Measurements from ENCODE around the gene MYBBP1A. TPM values are rescaled to one million over a fixed set of nuclear protein-coding genes. Genes with fewer than 3 reads are reported as not detected.

Gene MYBBP1A
- total RNA-seq, 1 donor: 49.2 TPM

DNA sequence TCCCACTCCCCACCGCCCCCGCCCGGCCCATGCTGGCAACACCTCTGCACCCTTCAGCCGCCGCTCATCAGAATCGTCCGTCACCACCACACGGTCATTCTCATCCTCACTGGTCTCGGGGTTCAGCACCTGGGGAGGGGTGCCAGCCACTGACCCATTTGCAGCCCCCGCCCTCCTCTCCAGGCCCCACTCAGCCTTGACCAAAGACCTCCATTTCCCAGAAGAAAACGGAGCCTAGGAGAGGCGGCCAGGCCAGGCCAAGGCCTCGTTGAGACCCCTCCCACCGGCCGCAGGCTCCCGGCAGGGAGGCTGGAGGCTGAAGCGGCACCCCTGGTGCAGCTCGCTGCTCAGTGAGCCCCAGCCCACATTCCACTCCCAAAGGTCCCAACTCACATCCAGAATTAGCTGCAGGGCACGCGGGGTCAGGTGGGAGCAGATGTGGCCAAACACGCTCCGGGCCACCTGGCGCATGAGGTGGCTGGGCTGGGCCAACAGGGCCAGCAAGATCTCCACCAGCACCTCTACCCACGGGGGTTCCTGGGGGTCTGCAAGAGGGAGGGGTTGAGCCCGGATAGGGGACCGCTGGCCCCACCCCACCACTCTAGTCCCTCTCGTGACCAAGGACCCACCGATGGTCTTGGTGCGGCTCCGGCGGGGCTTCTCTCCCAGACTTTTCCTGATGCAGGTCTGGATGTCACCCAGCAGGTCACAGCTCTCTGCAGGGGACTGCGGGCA, 9.8 kb downstream of the MYBBP1A start:
- peaks cover 12% of the 10 kb centered on the region for H4K20me1 ChIP-seq (ENCODE audit: insufficient read depth, low read length)
- no peak overlapping the region for H3K4me3 ChIP-seq (ENCODE audit: insufficient read depth, low read length)
- no peaks in the 10 kb centered on the region for H3K4me1 ChIP-seq (ENCODE audit: insufficient read depth, low read length)
- no peaks in the 10 kb centered on the region for H3K27me3 ChIP-seq (ENCODE audit: insufficient read depth, low read length)
- H3K79me2 ChIP-seq (ENCODE audit: insufficient read depth, low read length): no peaks in the 10 kb centered on the region
- TF ChIP-seq, protein P1, sequence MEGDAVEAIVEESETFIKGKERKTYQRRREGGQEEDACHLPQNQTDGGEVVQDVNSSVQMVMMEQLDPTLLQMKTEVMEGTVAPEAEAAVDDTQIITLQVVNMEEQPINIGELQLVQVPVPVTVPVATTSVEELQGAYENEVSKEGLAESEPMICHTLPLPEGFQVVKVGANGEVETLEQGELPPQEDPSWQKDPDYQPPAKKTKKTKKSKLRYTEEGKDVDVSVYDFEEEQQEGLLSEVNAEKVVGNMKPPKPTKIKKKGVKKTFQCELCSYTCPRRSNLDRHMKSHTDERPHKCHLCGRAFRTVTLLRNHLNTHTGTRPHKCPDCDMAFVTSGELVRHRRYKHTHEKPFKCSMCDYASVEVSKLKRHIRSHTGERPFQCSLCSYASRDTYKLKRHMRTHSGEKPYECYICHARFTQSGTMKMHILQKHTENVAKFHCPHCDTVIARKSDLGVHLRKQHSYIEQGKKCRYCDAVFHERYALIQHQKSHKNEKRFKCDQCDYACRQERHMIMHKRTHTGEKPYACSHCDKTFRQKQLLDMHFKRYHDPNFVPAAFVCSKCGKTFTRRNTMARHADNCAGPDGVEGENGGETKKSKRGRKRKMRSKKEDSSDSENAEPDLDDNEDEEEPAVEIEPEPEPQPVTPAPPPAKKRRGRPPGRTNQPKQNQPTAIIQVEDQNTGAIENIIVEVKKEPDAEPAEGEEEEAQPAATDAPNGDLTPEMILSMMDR (IDR thresholded peaks at IDR 0.05; ENCODE audit: extremely low read depth, low read depth, low read length): no peak
- no peaks in the 10 kb centered on the region for H3K9me3 ChIP-seq (ENCODE audit: low read depth, low read length)
- no peak for DNase-seq (ENCODE audit: insufficient read length, low spot score, missing footprints)
- H3K27ac ChIP-seq (ENCODE audit: low read depth, low read length): no peak overlapping the region
- peaks cover 52% of the 10 kb centered on the region for H3K36me3 ChIP-seq (ENCODE audit: insufficient read depth, low read length)
- no peak overlapping the region for H3K4me2 ChIP-seq (ENCODE audit: insufficient read depth, low read length)
- no peak overlapping the region for H2AFZ ChIP-seq (ENCODE audit: low read length)

DNA sequence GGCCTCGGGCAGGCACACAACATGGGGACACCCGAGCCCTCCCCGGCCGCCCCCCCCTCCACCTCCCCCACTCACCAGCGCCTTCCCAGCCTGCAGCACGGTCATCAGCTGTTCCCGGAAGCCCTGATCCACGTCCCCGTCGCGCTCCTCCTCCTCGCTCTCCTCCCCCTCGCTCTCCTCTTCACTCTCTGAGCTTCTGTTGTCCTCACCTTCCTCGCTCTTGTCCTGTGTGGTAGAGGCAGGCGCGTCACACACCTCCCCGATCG, 10.3 kb downstream of the MYBBP1A start:
- H3K4me2 ChIP-seq (ENCODE audit: insufficient read depth, low read length): no peak overlapping the region
- peaks cover 10% of the 10 kb centered on the region for H4K20me1 ChIP-seq (ENCODE audit: insufficient read depth, low read length)
- H3K9me3 ChIP-seq (ENCODE audit: low read depth, low read length): no peaks in the 10 kb centered on the region
- H2AFZ ChIP-seq (ENCODE audit: low read length): no peak overlapping the region
- H3K27me3 ChIP-seq (ENCODE audit: insufficient read depth, low read length): no peaks in the 10 kb centered on the region
- H3K27ac ChIP-seq (ENCODE audit: low read depth, low read length): no peak overlapping the region
- DNase-seq (ENCODE audit: insufficient read length, low spot score, missing footprints): no peak
- H3K4me1 ChIP-seq (ENCODE audit: insufficient read depth, low read length): no peaks in the 10 kb centered on the region
- no peak overlapping the region for H3K4me3 ChIP-seq (ENCODE audit: insufficient read depth, low read length)
- no peaks in the 10 kb centered on the region for H3K79me2 ChIP-seq (ENCODE audit: insufficient read depth, low read length)
- TF ChIP-seq, protein P1 (IDR thresholded peaks at IDR 0.05; ENCODE audit: extremely low read depth, low read depth, low read length): no peak
- H3K36me3 ChIP-seq (ENCODE audit: insufficient read depth, low read length): peaks cover 54% of the 10 kb centered on the region

DNA sequence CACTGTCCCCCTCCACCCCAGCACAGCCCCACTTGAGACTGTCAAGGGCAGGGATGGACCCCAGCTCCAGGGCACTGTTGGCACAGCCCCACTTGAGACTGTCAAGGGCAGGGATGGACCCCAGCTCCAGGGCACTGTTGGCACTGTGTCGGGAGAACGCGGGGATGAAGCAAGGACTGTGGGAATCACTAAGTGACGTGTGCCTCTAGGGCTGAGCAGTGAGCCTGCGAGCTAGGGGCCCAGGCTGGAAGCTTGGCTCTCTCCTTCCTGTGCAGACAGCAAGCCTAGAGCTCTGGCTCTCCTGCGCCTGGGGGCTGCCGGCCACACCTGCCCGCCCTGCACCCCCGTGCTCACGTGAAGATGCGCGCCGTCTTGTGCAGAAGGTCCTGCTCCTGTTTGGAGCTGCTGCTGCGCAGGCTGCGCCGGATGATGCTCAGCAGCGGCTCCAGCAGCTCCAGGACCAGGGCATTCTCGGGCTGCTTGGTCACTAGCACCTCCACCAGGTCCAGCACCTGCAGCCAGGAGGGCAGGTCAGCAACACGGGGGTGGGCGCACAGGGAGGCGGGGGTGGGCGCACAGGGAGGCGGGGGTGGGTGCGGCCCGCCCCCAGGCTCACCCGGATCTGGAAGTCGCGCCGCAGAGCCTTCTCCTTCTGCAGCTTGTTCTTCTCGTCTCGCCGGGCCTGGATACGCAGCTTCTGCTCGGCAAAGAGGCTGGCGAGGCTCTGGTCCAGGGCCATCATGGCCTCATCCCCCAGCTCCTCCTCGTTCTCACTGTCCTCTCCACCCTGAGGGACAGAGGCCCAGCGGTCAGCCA, 10.8 kb downstream of the MYBBP1A start:
- DNase-seq (ENCODE audit: insufficient read length, low spot score, missing footprints): no peak
- Histone ChIP-seq H3K79me2 (ENCODE audit: insufficient read depth, low read length) (no peaks in the 10 kb centered on the region), H3K36me3 (ENCODE audit: insufficient read depth, low read length) (peaks cover 55% of the 10 kb centered on the region), H3K4me3 (ENCODE audit: insufficient read depth, low read length) (no peak overlapping the region), H3K4me1 (ENCODE audit: insufficient read depth, low read length) (no peaks in the 10 kb centered on the region), H3K27ac (ENCODE audit: low read depth, low read length) (no peak overlapping the region), H3K27me3 (ENCODE audit: insufficient read depth, low read length) (no peaks in the 10 kb centered on the region), H3K9me3 (ENCODE audit: low read depth, low read length) (no peaks in the 10 kb centered on the region), H3K4me2 (ENCODE audit: insufficient read depth, low read length) (no peak overlapping the region), H4K20me1 (ENCODE audit: insufficient read depth, low read length) (peaks cover 10% of the 10 kb centered on the region), H2AFZ (ENCODE audit: low read length) (no peak overlapping the region)
- TF ChIP-seq, protein P1 (IDR thresholded peaks at IDR 0.05; ENCODE audit: extremely low read depth, low read depth, low read length): no peak

DNA sequence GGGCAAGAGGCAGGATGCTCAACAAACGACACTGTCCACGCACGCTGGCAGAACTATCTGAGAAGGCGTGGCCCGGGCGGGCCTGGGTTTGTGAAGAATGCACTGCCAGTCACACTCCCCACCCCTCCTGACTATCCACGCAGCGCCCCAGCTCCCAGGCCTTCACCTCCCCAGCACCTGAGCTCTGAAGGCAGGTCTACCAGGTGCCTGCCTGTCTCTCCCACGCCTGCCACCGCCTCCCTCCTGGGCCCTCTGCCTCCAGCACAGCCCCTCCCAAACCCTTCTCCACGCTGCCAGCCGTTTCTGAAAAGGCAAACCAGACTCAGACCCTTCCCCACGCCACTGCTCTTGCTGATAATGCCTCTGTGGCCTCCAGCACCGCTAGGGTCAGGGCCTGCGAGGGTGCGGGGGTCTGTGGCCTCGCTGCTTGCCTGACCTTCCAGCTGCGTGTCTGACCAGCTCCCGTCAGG, 11.6 kb downstream of the MYBBP1A start:
- H4K20me1 ChIP-seq (ENCODE audit: insufficient read depth, low read length): peaks cover 4% of the 10 kb centered on the region
- H3K36me3 ChIP-seq (ENCODE audit: insufficient read depth, low read length): peaks cover 53% of the 10 kb centered on the region
- H3K27me3 ChIP-seq (ENCODE audit: insufficient read depth, low read length): no peaks in the 10 kb centered on the region
- TF ChIP-seq, protein P1 (IDR thresholded peaks at IDR 0.05; ENCODE audit: extremely low read depth, low read depth, low read length): no peak
- DNase-seq (ENCODE audit: insufficient read length, low spot score, missing footprints): no peak
- H3K79me2 ChIP-seq (ENCODE audit: insufficient read depth, low read length): no peaks in the 10 kb centered on the region
- H3K4me1 ChIP-seq (ENCODE audit: insufficient read depth, low read length): no peaks in the 10 kb centered on the region
- no peak overlapping the region for H3K27ac ChIP-seq (ENCODE audit: low read depth, low read length)
- H2AFZ ChIP-seq (ENCODE audit: low read length): no peak overlapping the region
- H3K4me2 ChIP-seq (ENCODE audit: insufficient read depth, low read length): no peak overlapping the region
- H3K9me3 ChIP-seq (ENCODE audit: low read depth, low read length): no peaks in the 10 kb centered on the region
- H3K4me3 ChIP-seq (ENCODE audit: insufficient read depth, low read length): no peak overlapping the region

Data from osteoblast (primary cell).